ENCODE data around the gene PIK3C3. TPM values are rescaled to one million over a fixed set of nuclear protein-coding genes. Genes with fewer than 3 reads are reported as not detected.

Gene PIK3C3
- total RNA-seq, 2 experiments from 2014 or later: 8.3 to 22.3 TPM

GRCh38 chr18:42052122-42052708 is 97.2 kb downstream of the PIK3C3 start:
- POLR2A ChIA-PET: no interaction called here
- Histone ChIP-seq H3K79me2 (ENCODE audit: insufficient read depth, low read depth, low read length) (no peaks in the 10 kb centered on the region), H3K4me2 (ENCODE audit: low read length) (no peak overlapping the region), H2AFZ (ENCODE audit: low read length) (no peak overlapping the region), H3K27ac (ENCODE audit: low read depth, low read length, poor library complexity, severe bottlenecking) (no peak overlapping the region), H3K4me3 (ENCODE audit: low read depth, low read length, poor library complexity, severe bottlenecking) (no peak overlapping the region), H4K20me1 (ENCODE audit: insufficient read depth, low read length) (no peaks in the 10 kb centered on the region), H3K9me2 (ENCODE audit: insufficient read depth, low read length) (no peaks in the 10 kb centered on the region), H3K4me1 (ENCODE audit: insufficient read depth, low read length, poor library complexity, severe bottlenecking) (no peaks in the 10 kb centered on the region), H3K36me3 (ENCODE audit: insufficient read depth, low read length) (no peaks in the 10 kb centered on the region), H3K9me3 (ENCODE audit: low read length) (no peaks in the 10 kb centered on the region)
- CTCF ChIA-PET (ENCODE audit: unreplicated experiment): no interaction called here
- intact Hi-C loops (cut with micrococcal nuclease; ENCODE audit: unreplicated experiment): no loop called here
- DNase-seq (ENCODE audit: low spot score): peak; percentile 8
- TF ChIP-seq EZH2phosphoT487 (IDR thresholded peaks at IDR 0.05; ENCODE audit: borderline replicate concordance, low read depth, low read length) (no peak), CTCF (conservative IDR thresholded peaks at IDR 0.05; ENCODE audit: low read length) (peak; percentile 66)
- BruUV-seq (replicated peaks): no TSS peak

- Histone ChIP-seq H3K79me2 (ENCODE audit: insufficient read depth, low read depth, low read length) (no peaks in the 10 kb centered on the region), H3K36me3 (ENCODE audit: insufficient read depth, low read length) (no peaks in the 10 kb centered on the region), H3K9me3 (ENCODE audit: low read length) (no peaks in the 10 kb centered on the region), H2AFZ (ENCODE audit: low read length) (no peak overlapping the region), H4K20me1 (ENCODE audit: insufficient read depth, low read length) (no peaks in the 10 kb centered on the region), H3K9me2 (ENCODE audit: insufficient read depth, low read length) (no peaks in the 10 kb centered on the region), H3K4me2 (ENCODE audit: low read length) (no peak overlapping the region), H3K27ac (ENCODE audit: low read depth, low read length, poor library complexity, severe bottlenecking) (no peak overlapping the region), H3K4me1 (ENCODE audit: insufficient read depth, low read length, poor library complexity, severe bottlenecking) (no peaks in the 10 kb centered on the region), H3K4me3 (ENCODE audit: low read depth, low read length, poor library complexity, severe bottlenecking) (no peak overlapping the region)
- POLR2A ChIA-PET: no interaction called here
- intact Hi-C loops (cut with micrococcal nuclease; ENCODE audit: unreplicated experiment): no loop called here
- peak; percentile 44 for DNase-seq (ENCODE audit: low spot score)
- TF ChIP-seq EZH2phosphoT487 (IDR thresholded peaks at IDR 0.05; ENCODE audit: borderline replicate concordance, low read depth, low read length): no peak
- peak; percentile 84 for TF ChIP-seq CTCF (conservative IDR thresholded peaks at IDR 0.05; ENCODE audit: low read length)
- no TSS peak for BruUV-seq (replicated peaks)
- CTCF ChIA-PET (ENCODE audit: unreplicated experiment): no interaction called here
These were observed 98.3 kb downstream of the PIK3C3 start for GRCh38 chr18:42053188-42053781.

- no peaks in the 10 kb centered on the region for H3K79me2 ChIP-seq (ENCODE audit: insufficient read depth, low read depth, low read length)
- DNase-seq (ENCODE audit: low spot score): no peak
- no peaks in the 10 kb centered on the region for H3K9me3 ChIP-seq (ENCODE audit: low read length)
- no peaks in the 10 kb centered on the region for H3K4me1 ChIP-seq (ENCODE audit: insufficient read depth, low read length, poor library complexity, severe bottlenecking)
- no peak overlapping the region for H3K4me2 ChIP-seq (ENCODE audit: low read length)
- CTCF ChIA-PET (ENCODE audit: unreplicated experiment): no interaction called here
- no peaks in the 10 kb centered on the region for H3K9me2 ChIP-seq (ENCODE audit: insufficient read depth, low read length)
- H4K20me1 ChIP-seq (ENCODE audit: insufficient read depth, low read length): no peaks in the 10 kb centered on the region
- TF ChIP-seq CTCF (conservative IDR thresholded peaks at IDR 0.05; ENCODE audit: low read length) (no peak), EZH2phosphoT487 (IDR thresholded peaks at IDR 0.05; ENCODE audit: borderline replicate concordance, low read depth, low read length) (no peak)
- no peak overlapping the region for H3K4me3 ChIP-seq (ENCODE audit: low read depth, low read length, poor library complexity, severe bottlenecking)
- no peak overlapping the region for H3K27ac ChIP-seq (ENCODE audit: low read depth, low read length, poor library complexity, severe bottlenecking)
- POLR2A ChIA-PET: no interaction called here
- intact Hi-C loops (cut with micrococcal nuclease; ENCODE audit: unreplicated experiment): no loop called here
- no TSS peak for BruUV-seq (replicated peaks)
- H3K36me3 ChIP-seq (ENCODE audit: insufficient read depth, low read length): no peaks in the 10 kb centered on the region
- H2AFZ ChIP-seq (ENCODE audit: low read length): no peak overlapping the region
These were observed 109.1 kb downstream of the PIK3C3 start for GRCh38 chr18:42064109-42064508.

All from OCI-LY7 (cell line).